T-cell (primary cell): ENCODE results near the gene FHL3. TPM values are rescaled to one million over a fixed set of nuclear protein-coding genes. Genes with fewer than 3 reads are reported as not detected.
A peak's percentile ranks its signal among the peaks of the same experiment; 100 is the strongest.
"Not testable (repeated sequence)": the region's sequence is repeated elsewhere in the genome, so short reads cannot be mapped to it uniquely, and the experiment has no call there.

ENCODE experiments used
- ATAC-seq, 4 experiments: fragments of 200-7000 bp in 3 of 4; fragments of 150-1000 bp in 1 of 4; cut with Tn5 transposase; replicated peaks in 1 of 4; 1 replicate in 3 of 4; 2 replicates in 1 of 4; pipeline ENCODE4 v1.10.0; 2021; ENCODE audit warnings: moderate library complexity in 3 of 4, mild to moderate bottlenecking in 2 of 4, moderate number of reproducible peaks in 1 of 4
- CTCF ChIA-PET, 2 donors: fragments of 300-600 bp; sonication (Branson Sonifier 250); formaldehyde crosslinking; loops; one replicate each; lab custom pipeline; 2022; ENCODE audit warnings: antibody characterized with exemption in 2 of 2; lab: Charles Lee
- POLR2A ChIA-PET, 2 donors: fragments of 300-600 bp; sonication (Branson Sonifier 250); formaldehyde crosslinking; loops; one replicate each; lab custom pipeline; 2022; ENCODE audit warnings: antibody characterized with exemption in 2 of 2; lab: Charles Lee
- DNase-seq, 35 experiments: peaks; one replicate each; pipeline versions ENCODE4 v3.0.0 to v3.0.0-alpha.2; 2013 to 2023
- H3K27ac ChIP-seq: one replicate; pipeline ENCODE4 v1.5.1; 2013; ENCODE audit warnings: low read length
- H3K27me3 ChIP-seq, 2 experiments: replicated peaks in 1 of 2; 1 replicate in 1 of 2; 2 replicates in 1 of 2; pipeline versions ENCODE4 v1.6.1 to v1.7.0; 2013; ENCODE audit warnings: low read length in 1 of 2, mixed read lengths in 1 of 2; ENCODE audit not compliant: control insufficient read depth in 2 of 2, insufficient read depth in 2 of 2; ENCODE audit errors: extremely low read depth in 1 of 2
- H3K36me3 ChIP-seq, 2 donors: 1 replicate in 1 of 2; 2 replicates in 1 of 2; pipeline versions ENCODE4 v1.6.1 to v1.7.0; 2013; ENCODE audit warnings: low read length in 1 of 2; ENCODE audit not compliant: control insufficient read depth in 2 of 2, insufficient read depth in 1 of 2; ENCODE audit errors: extremely low read depth in 1 of 2
- H3K4me1 ChIP-seq, 2 experiments: 1 replicate in 1 of 2; 2 replicates in 1 of 2; pipeline versions ENCODE4 v1.6.1 to v1.7.0; 2013; ENCODE audit warnings: low read length in 2 of 2, mixed read lengths in 1 of 2; ENCODE audit not compliant: insufficient read depth in 2 of 2, control insufficient read depth in 1 of 2; ENCODE audit errors: extremely low read depth in 1 of 2
- H3K4me3 ChIP-seq, 2 donors: 1 replicate in 1 of 2; 2 replicates in 1 of 2; pipeline versions ENCODE4 v1.5.1 to v1.7.0; 2013; ENCODE audit warnings: mild to moderate bottlenecking in 2 of 2, low read length in 1 of 2, moderate library complexity in 1 of 2; ENCODE audit not compliant: control insufficient read depth in 1 of 2; ENCODE audit errors: extremely low read depth in 1 of 2
- H3K9me3 ChIP-seq: 2 replicates; pipeline ENCODE4 v1.7.0; 2013
- H3K27ac Mint-ChIP-seq, 2 donors: one replicate each; pipeline ENCODE4 v1.8.0; 2020 to 2021; ENCODE audit warnings: mild to moderate bottlenecking in 2 of 2, mixed read lengths in 2 of 2
- H3K27me3 Mint-ChIP-seq, 2 donors: one replicate each; pipeline ENCODE4 v1.8.0; 2021 to 2022; ENCODE audit warnings: mixed read lengths in 2 of 2
- H3K36me3 Mint-ChIP-seq: one replicate; pipeline ENCODE4 v1.8.0; 2021; ENCODE audit warnings: mixed read lengths
- H3K4me1 Mint-ChIP-seq, 3 donors: one replicate each; pipeline ENCODE4 v1.8.0; 2020 to 2022; ENCODE audit warnings: mixed read lengths in 3 of 3, mild to moderate bottlenecking in 1 of 3
- H3K4me3 Mint-ChIP-seq, 3 donors: one replicate each; pipeline ENCODE4 v1.8.0; 2020 to 2022; ENCODE audit warnings: mild to moderate bottlenecking in 3 of 3, mixed read lengths in 3 of 3, moderate library complexity in 3 of 3
- H3K9me3 Mint-ChIP-seq, 3 donors: one replicate each; pipeline ENCODE4 v1.8.0; 2020 to 2022; ENCODE audit warnings: mixed read lengths in 3 of 3
- WGBS: methylation state at CpG from one replicate; pipeline ENCODE4 v1.1.5; 2013; ENCODE audit warnings: missing lambda C conversion rate; ENCODE audit not compliant: insufficient coverage; 5-methylcytosine and 5-hydroxymethylcytosine counted together
- total RNA-seq, 35 experiments: library from RNA in 6 of 35; stranded (reverse) in 6 of 35; fragments of 120-200 nt in 1 of 35; gene quantifications; one replicate each; pipeline versions ENCODE4 v1.2.1 to v1.2.4 and lab custom pipeline; 2013 to 2026

FHL3 gene
- total RNA-seq, 5 donors from 2014 or later (not counting 1 experiment from before 2014, with no cell fraction given): 4.1 to 19.3 (median 8.1) TPM

- Mint-ChIP-seq H3K4me1 (peaks cover 9 to 16% (median 13%) of the 10 kb centered on the region in 3 donors), H3K9me3 (no peaks in the 10 kb centered on the region), H3K4me3 (no peak overlapping the region), H3K27me3 (peaks cover 13 to 17% of the 10 kb centered on the region in 2 donors), H3K36me3 (no peaks in the 10 kb centered on the region), H3K27ac (no peak overlapping the region)
- 90% methylated on average over 12 of the region's 13 CpGs for WGBS
- Histone ChIP-seq H3K36me3 (no peaks in the 10 kb centered on the region), H3K27ac (no peak overlapping the region), H3K4me3 (no peak overlapping the region), H3K4me1 (peaks cover 0 to 17% of the 10 kb centered on the region in 2 experiments), H3K9me3 (no peaks in the 10 kb centered on the region), H3K27me3 (peaks cover 0 to 23% of the 10 kb centered on the region in 2 experiments)
- DNase-seq (no peak), ATAC-seq (no peak)
- ChIA-PET CTCF (no interaction called here), POLR2A (no interaction called here)
Measured at GRCh38 chr1:38034871-38035270, 29.6 kb upstream of the FHL3 start.

- H3K27me3 Mint-ChIP-seq, H3K27ac Mint-ChIP-seq, H3K4me3 Mint-ChIP-seq, H3K36me3 Mint-ChIP-seq, ATAC-seq, H3K9me3 Mint-ChIP-seq, H3K9me3 ChIP-seq, H3K36me3 ChIP-seq, H3K27ac ChIP-seq, POLR2A ChIA-PET, H3K4me3 ChIP-seq, DNase-seq: not testable (repeated sequence)
- H3K4me1 Mint-ChIP-seq: peaks cover 15 to 33% (median 25%) of the 10 kb centered on the region in 3 donors
- peaks cover 0 to 16% of the 10 kb centered on the region in 2 experiments for H3K27me3 ChIP-seq
- 80% methylated on average over 1 of the region's 2 CpGs for WGBS
- CTCF ChIA-PET: interaction anchor here in 1 of 2 donors (1.1 kb wide), 1 partner anchor 13 kb away, joined by 3 read pairs; no protein-coding TSS in a partner anchor
- H3K4me1 ChIP-seq: peaks cover 0 to 36% of the 10 kb centered on the region in 2 experiments
Measured at GRCh38 chr1:38032992-38033391, 27.7 kb upstream of the FHL3 start.

- H3K9me3 Mint-ChIP-seq: no peaks in the 10 kb centered on the region
- no peak overlapping the region for H3K4me3 Mint-ChIP-seq
- H3K27ac ChIP-seq: no peak overlapping the region
- ChIA-PET CTCF (no interaction called here), POLR2A (no interaction called here)
- WGBS: 90% methylated on average over 2 of the region's 4 CpGs
- H3K27ac Mint-ChIP-seq: peak overlapping the region in 1 of 2 donors; percentile 16
- DNase-seq: no peak
- H3K36me3 Mint-ChIP-seq: no peaks in the 10 kb centered on the region
- ATAC-seq: no peak
- peaks cover 15 to 42% (median 30%) of the 10 kb centered on the region in 3 donors for H3K4me1 Mint-ChIP-seq
- peaks cover 0 to 13% of the 10 kb centered on the region in 2 experiments for H3K27me3 ChIP-seq
- peaks cover 0 to 3% of the 10 kb centered on the region in 2 donors for H3K36me3 ChIP-seq
- no peaks in the 10 kb centered on the region for H3K27me3 Mint-ChIP-seq
- H3K4me1 ChIP-seq: peaks cover 0 to 48% of the 10 kb centered on the region in 2 experiments
- no peak overlapping the region for H3K4me3 ChIP-seq
- H3K9me3 ChIP-seq: no peaks in the 10 kb centered on the region
Measured at GRCh38 chr1:38031513-38031866, 26.2 kb upstream of the FHL3 start.

- peaks cover 0 to 48% of the 10 kb centered on the region in 2 experiments for H3K4me1 ChIP-seq
- WGBS: 53% methylated on average over 9 of the region's 17 CpGs
- peak in 1 of 4 experiments; percentile 5 for ATAC-seq
- Mint-ChIP-seq H3K36me3 (peaks cover 4% of the 10 kb centered on the region), H3K27ac (peak overlapping the region; percentile 61 to 76), H3K9me3 (no peaks in the 10 kb centered on the region), H3K4me1 (peaks cover 15 to 42% (median 30%) of the 10 kb centered on the region in 3 donors), H3K27me3 (no peaks in the 10 kb centered on the region), H3K4me3 (peak overlapping the region in 2 of 3 donors; percentile 29 to 39)
- H3K4me3 ChIP-seq: no peak overlapping the region
- peak overlapping the region; percentile 43 for H3K27ac ChIP-seq
- H3K36me3 ChIP-seq: peaks cover 3 to 4% of the 10 kb centered on the region in 2 donors
- no peaks in the 10 kb centered on the region for H3K9me3 ChIP-seq
- peaks cover 0 to 13% of the 10 kb centered on the region in 2 experiments for H3K27me3 ChIP-seq
- DNase-seq: no peak
- ChIA-PET POLR2A (no interaction called here), CTCF (interaction anchor here in 1 of 2 donors (0.9 to 1.0 kb wide), 2 partner anchors 11 to 13 kb away, joined by 5 to 6 read pairs; no protein-coding TSS in a partner anchor)
Measured at GRCh38 chr1:38030596-38031512, 25.5 kb upstream of the FHL3 start.

GRCh38 chr1:38029685-38030511 lies 24.6 kb upstream of the FHL3 start:
- Histone ChIP-seq H3K36me3 (peaks cover 11 to 12% of the 10 kb centered on the region in 2 donors), H3K4me3 (no peak overlapping the region), H3K27ac (peak overlapping the region; percentile 43), H3K27me3 (peaks cover 0 to 9% of the 10 kb centered on the region in 2 experiments), H3K4me1 (peaks cover 0 to 48% of the 10 kb centered on the region in 2 experiments), H3K9me3 (no peaks in the 10 kb centered on the region)
- Mint-ChIP-seq H3K36me3 (peaks cover 11% of the 10 kb centered on the region), H3K4me3 (peak overlapping the region in 2 of 3 donors; percentile 29 to 39), H3K27me3 (no peaks in the 10 kb centered on the region), H3K27ac (peak overlapping the region; percentile 61 to 76), H3K9me3 (no peaks in the 10 kb centered on the region), H3K4me1 (peaks cover 15 to 42% (median 30%) of the 10 kb centered on the region in 3 donors)
- ChIA-PET POLR2A (no interaction called here), CTCF (interaction anchor here in 1 of 2 donors (0.9 to 1.0 kb wide), 2 partner anchors 10 to 14 kb away, joined by 5 to 6 read pairs; no protein-coding TSS in a partner anchor)
- WGBS: 12% methylated on average over 12 of the region's 12 CpGs
- DNase-seq: peak in 10 of 35 experiments; percentile 18 to 57 (median 28)
- ATAC-seq: peak; percentile 71 to 77 (median 76)
